GM23248 (cell line): ENCODE measurements around the gene CORIN.

ENCODE experiments used
- EZH2 ChIP-seq: fragments of 200-600 bp; sonication (generic); IDR thresholded peaks from 2 replicates; pipeline ENCODE4 v1.6.1; 2018; ENCODE audit warnings: antibody characterized with exemption, mild to moderate bottlenecking; ENCODE audit not compliant: insufficient read depth, poor library complexity, severe bottlenecking
- EZH2phosphoT487 ChIP-seq: fragments of 200-600 bp; sonication (generic); IDR thresholded peaks from 2 replicates; pipeline ENCODE4 v1.6.1; 2018; ENCODE audit warnings: antibody characterized with exemption, moderate library complexity, mild to moderate bottlenecking, low read depth; ENCODE audit not compliant: insufficient read depth

DNA sequence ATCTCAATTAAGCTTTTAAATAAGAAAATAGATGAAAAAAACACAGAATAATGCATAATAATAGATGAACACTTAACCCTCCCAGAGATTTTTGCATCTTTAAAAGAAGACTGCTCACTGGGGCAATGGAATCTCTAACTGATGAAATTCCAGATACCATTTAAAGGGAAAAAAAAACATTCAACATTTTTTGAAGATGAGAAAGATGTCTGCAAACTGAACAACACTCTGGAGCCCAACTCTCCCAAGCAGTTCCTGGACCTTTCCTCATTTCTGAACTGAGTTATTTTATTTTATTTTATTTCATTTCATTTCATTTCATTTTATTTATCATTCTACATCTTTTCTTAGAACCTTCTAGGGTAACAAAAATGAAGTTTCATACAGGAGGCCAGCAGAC is 90.7 kb downstream of the CORIN start:
- TF ChIP-seq EZH2phosphoT487 (no peak), EZH2 (no peak)
